ENCODE data around the gene NFIA.

DNA sequence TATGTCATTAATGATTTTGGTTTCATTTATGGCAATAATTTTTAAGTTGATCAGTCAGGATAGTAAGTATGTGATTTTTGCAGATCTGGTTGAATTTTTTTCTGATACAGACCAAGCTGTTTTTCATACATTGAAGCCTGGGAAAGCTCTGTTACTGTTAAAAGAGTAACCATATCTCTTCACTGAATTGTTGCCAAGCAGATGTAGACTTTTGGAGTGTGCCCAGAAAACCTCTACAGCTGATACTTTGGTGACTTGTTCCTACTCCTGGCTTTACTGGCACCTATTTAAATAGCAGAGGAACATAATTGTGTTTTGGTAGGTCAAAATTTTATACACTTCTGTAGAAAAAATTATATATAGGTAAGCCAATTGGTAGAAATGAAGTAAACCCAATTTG lies 49.4 kb downstream of the NFIA start:
- TF ChIP-seq, protein P1, sequence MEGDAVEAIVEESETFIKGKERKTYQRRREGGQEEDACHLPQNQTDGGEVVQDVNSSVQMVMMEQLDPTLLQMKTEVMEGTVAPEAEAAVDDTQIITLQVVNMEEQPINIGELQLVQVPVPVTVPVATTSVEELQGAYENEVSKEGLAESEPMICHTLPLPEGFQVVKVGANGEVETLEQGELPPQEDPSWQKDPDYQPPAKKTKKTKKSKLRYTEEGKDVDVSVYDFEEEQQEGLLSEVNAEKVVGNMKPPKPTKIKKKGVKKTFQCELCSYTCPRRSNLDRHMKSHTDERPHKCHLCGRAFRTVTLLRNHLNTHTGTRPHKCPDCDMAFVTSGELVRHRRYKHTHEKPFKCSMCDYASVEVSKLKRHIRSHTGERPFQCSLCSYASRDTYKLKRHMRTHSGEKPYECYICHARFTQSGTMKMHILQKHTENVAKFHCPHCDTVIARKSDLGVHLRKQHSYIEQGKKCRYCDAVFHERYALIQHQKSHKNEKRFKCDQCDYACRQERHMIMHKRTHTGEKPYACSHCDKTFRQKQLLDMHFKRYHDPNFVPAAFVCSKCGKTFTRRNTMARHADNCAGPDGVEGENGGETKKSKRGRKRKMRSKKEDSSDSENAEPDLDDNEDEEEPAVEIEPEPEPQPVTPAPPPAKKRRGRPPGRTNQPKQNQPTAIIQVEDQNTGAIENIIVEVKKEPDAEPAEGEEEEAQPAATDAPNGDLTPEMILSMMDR (IDR thresholded peaks at IDR 0.05), result no peak
- no peak for TF ChIP-seq EZH2 (IDR thresholded peaks at IDR 0.05; ENCODE audit: borderline replicate concordance, insufficient read depth, low read depth, low read length, poor library complexity, severe bottlenecking)

All from B cell (primary cell).